Measurements from ENCODE around the gene CERS5.
A peak's percentile ranks its signal among the peaks of the same experiment; 100 is the strongest.

Gene CERS5

GRCh38 chr12:50127546-50127945 is 39.6 kb downstream of the CERS5 start:
- no peak for DNase-seq (ENCODE audit: low spot score)

- no peak for DNase-seq (ENCODE audit: low spot score)
Measured at GRCh38 chr12:50123203-50123602, 44.0 kb downstream of the CERS5 start.

- DNase-seq (ENCODE audit: low spot score), result no peak
Measured at GRCh38 chr12:50121641-50122040, 45.5 kb downstream of the CERS5 start.

GRCh38 chr12:50120953-50121352 is 46.2 kb downstream of the CERS5 start:
- DNase-seq (ENCODE audit: low spot score), result no peak

GRCh38 chr12:50120521-50120920 is 46.6 kb downstream of the CERS5 start:
- no peak for DNase-seq (ENCODE audit: low spot score)

DNA sequence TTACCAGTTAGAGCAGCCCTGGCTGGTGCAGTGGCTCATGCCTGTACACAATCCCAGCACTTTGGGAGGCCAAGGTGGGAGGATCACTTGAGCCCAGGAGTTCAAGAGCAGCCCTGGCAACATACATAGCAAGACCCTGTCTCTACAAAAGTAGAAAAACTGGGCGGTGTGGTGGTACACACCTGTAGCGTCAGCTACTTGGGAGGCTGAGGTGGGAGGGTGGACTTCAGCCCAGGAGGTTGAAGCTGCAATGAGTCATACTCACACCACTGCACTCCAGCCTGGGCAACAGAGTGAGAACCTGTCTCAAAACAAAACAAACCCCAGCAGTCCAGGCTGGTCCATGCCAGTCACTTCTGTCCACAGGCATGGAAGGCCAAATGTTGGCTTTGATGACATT is 47.8 kb downstream of the CERS5 start:
- no peak for DNase-seq (ENCODE audit: low spot score)

GRCh38 chr12:50117057-50117622 is 50.0 kb downstream of the CERS5 start:
- no peak for DNase-seq (ENCODE audit: low spot score)

GRCh38 chr12:50112456-50113218 is 54.5 kb downstream of the CERS5 start:
- no peak for DNase-seq (ENCODE audit: low spot score)

GRCh38 chr12:50111693-50112455 is 55.3 kb downstream of the CERS5 start, which contains the start of gene COX14:
TSS of gene COX14 (plus strand) at chr12:50112236. CDS start at chr12:50120044, 7,808 bp downstream.
- DNase-seq (ENCODE audit: low spot score), result peak; percentile 99

GRCh38 chr12:50111395-50111692 is 55.8 kb downstream of the CERS5 start:
- DNase-seq (ENCODE audit: low spot score), result no peak

- DNase-seq (ENCODE audit: low spot score), result no peak
Measured at GRCh38 chr12:50110762-50111351, 56.3 kb downstream of the CERS5 start.

- no peak for DNase-seq (ENCODE audit: low spot score)
Measured at GRCh38 chr12:50110127-50110761, 56.9 kb downstream of the CERS5 start.

DNA sequence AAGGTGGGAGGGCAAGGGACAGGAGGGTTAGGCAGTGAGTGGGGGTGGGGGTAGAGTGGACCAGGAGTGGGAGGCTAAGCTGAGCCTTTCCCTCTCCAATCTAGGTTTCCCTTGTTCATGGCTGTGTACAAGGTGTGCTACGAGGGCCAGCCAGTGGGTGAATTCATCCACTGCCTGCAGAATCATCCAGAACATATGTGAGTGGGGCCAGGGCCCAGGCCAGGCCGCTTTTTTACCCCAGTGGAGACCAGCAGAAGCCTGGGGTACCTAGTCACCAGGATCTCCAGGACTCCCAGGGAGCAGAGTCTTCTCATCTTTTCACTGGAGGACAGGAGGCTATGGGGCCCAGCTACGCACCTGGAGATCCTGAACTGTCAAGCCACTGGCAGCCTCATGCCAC is 57.9 kb downstream of the CERS5 start:
- DNase-seq (ENCODE audit: low spot score), result no peak

GRCh38 chr12:50107416-50108268 is 59.5 kb downstream of the CERS5 start:
- no peak for DNase-seq (ENCODE audit: low spot score)

DNA sequence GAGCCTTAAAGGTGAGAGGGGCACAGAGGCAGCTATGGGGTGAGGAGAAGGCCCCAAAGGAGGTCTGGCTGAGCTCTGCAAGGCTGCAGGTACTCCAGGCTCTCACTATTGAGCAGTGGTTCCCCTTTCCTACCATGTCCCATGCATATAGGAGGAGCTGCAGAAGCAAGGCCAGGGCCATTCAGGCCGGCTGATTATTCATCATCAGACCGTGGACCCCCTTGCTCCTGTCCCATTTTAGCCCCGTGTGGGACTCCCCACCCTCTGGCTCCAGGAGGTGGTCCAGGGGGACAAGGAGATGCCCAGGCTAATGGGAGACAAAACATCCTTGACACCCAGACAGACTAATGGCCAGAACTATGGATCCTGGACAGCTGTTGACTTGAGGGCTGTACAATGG is 60.3 kb downstream of the CERS5 start:
- no peak for DNase-seq (ENCODE audit: low spot score)

DNA sequence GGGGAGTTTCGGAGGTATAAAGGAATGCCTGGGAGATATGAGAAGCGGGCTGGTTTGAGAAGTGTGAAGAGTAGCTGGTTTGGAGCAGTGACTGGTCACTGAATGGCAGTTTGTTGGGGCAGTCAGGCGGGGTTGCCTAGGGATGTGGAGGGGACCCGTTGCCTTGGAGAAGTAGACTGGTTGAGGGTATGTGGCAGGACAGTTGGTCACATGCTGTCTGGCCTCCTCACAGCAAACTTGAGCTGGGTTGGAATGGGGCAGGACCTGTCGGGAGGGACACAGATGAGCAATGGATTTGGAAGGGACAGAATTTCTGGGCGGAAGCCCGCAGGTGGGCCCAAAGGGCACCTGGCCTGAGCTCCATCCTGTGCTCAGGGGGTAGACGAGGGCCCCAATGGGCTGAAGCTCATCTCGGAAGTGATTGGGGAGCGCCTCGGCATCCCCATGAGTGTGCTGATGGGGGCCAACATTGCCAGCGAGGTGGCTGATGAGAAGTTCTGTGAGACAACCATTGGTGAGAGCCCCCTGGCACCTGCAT is 61.2 kb downstream of the CERS5 start:
- DNase-seq (ENCODE audit: low spot score), result no peak

GRCh38 chr12:50104417-50105366 is 62.5 kb downstream of the CERS5 start:
- no peak for DNase-seq (ENCODE audit: low spot score)

DNA sequence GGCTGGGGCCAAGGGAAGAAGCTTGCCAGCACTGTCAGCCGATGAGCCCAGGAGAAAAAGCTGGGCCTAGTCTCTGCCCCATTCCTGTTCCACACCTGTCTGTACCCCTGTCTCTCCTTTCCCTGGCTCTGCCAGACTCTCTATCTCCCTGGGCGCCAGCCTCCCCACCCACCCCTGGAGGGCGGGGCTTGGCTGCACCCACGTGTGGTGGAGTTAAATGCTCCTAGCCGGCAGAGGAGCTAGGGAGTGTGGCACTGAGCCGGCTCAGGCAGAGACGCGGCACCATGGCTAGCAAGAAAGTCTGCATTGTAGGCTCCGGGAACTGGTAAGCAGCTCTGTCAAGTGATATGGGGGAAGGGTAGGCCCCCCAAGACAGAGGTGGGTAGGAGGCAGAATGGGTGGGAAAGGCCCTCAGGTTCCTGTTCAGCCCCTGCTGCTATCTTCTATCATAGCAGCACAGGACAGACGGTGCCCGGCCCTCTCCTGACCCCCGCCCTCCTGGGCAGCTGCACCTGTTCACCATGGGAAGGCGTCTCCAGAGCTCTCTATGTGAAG is 63.3 kb downstream of the CERS5 start, which contains the start of gene GPD1:
Gene GPD1, plus strand, starts transcription at position 242 of the 555 bp plus-strand sequence. Its CDS starts 43 bp downstream, at position 285.
- DNase-seq (ENCODE audit: low spot score), result no peak

- no peak for DNase-seq (ENCODE audit: low spot score)
Measured at GRCh38 chr12:50103351-50103750, 63.8 kb downstream of the CERS5 start.

All from CD4-positive, alpha-beta T cell treated with Interleukin-6 at 100 ng/mL for 8 hours (primary cell).